Neural crest cell (in vitro differentiated cells): Measurements from ENCODE around the gene PPM1H. TPM values are rescaled to one million over a fixed set of nuclear protein-coding genes. Genes with fewer than 3 reads are reported as not detected.

Experiments used
- DNase-seq: peaks from one replicate; pipeline ENCODE4 v3.0.0; 2021; ENCODE audit warnings: low read depth, mixed read lengths, low spot score
- H3K27ac Mint-ChIP-seq: one replicate; pipeline ENCODE4 v1.8.0; 2021; ENCODE audit warnings: mild to moderate bottlenecking, mixed read lengths; ENCODE audit not compliant: unreplicated experiment
- H3K27me3 Mint-ChIP-seq: 2 replicates; pipeline ENCODE4 v1.8.0; 2021; ENCODE audit warnings: low read depth, mild to moderate bottlenecking, mixed read lengths
- H3K36me3 Mint-ChIP-seq: 2 replicates; pipeline ENCODE4 v1.8.0; 2021; ENCODE audit warnings: low read depth, mild to moderate bottlenecking, mixed read lengths
- H3K4me1 Mint-ChIP-seq: 2 replicates; pipeline ENCODE4 v1.8.0; 2021; ENCODE audit warnings: mixed read lengths
- H3K4me3 Mint-ChIP-seq: one replicate; pipeline ENCODE4 v1.8.0; 2021; ENCODE audit warnings: mild to moderate bottlenecking, mixed read lengths
- H3K9me3 Mint-ChIP-seq: 2 replicates; pipeline ENCODE4 v1.8.0; 2021; ENCODE audit warnings: mixed read lengths
- total RNA-seq: library from RNA; stranded (reverse); gene quantifications from 2 replicates; pipeline ENCODE4 v1.2.1, GENCODE V29; 2021
- TF ChIP-seq, protein P1 (sequence below): fragments of 200-600 bp; sonication (generic); conservative IDR thresholded peaks from 2 replicates; pipeline ENCODE4 v1.5.0; 2021; ENCODE audit warnings: antibody characterized with exemption, mild to moderate bottlenecking

PPM1H gene
- total RNA-seq, 1 donor from 2014 or later = 3.5 TPM

DNA sequence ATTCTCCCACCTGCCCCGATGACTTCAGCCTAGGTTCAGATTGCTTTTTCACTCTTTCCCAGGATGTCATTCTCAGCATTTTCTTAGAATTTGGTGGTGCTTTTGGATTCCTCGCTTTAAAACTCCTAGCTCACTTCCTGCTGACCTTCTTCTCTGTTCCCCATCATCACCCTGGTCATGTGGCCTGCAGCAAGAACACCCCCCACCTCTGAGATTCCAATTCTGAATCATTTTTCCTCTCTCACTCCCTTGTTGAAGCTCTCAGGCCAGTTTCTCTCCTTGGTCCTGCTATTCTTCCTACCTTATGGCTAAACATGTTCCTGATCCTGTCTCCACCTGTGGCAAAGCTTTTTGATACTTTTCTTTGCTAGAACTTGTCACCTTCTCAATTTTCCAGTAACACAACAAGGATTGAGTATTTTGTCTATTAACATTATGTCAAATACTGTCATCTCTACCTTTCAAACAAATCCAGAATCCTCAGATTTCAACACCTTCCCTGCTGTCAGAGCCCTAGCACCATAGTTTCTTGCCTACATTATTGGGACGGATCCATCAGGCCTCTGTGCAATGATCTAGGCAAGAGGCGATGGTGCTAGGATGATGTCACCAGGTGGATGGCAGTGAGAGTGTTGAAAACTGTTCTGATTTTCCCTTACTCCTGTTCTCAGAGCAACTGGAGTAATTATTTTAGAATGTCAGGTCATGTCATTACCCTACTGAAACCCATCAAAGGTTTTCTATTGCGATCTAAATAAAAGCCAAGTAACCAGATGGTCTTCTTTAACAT lies 234.7 kb downstream of the PPM1H start:
- H3K4me1 Mint-ChIP-seq = peaks cover 23% of the 10 kb centered on the region
- H3K9me3 Mint-ChIP-seq = peaks cover 4% of the 10 kb centered on the region
- no peaks in the 10 kb centered on the region for H3K27me3 Mint-ChIP-seq
- H3K27ac Mint-ChIP-seq = no peak overlapping the region
- DNase-seq = no peak
- no peak overlapping the region for H3K4me3 Mint-ChIP-seq
- TF ChIP-seq, protein P1, sequence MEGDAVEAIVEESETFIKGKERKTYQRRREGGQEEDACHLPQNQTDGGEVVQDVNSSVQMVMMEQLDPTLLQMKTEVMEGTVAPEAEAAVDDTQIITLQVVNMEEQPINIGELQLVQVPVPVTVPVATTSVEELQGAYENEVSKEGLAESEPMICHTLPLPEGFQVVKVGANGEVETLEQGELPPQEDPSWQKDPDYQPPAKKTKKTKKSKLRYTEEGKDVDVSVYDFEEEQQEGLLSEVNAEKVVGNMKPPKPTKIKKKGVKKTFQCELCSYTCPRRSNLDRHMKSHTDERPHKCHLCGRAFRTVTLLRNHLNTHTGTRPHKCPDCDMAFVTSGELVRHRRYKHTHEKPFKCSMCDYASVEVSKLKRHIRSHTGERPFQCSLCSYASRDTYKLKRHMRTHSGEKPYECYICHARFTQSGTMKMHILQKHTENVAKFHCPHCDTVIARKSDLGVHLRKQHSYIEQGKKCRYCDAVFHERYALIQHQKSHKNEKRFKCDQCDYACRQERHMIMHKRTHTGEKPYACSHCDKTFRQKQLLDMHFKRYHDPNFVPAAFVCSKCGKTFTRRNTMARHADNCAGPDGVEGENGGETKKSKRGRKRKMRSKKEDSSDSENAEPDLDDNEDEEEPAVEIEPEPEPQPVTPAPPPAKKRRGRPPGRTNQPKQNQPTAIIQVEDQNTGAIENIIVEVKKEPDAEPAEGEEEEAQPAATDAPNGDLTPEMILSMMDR = no peak
- H3K36me3 Mint-ChIP-seq = no peaks in the 10 kb centered on the region

DNA sequence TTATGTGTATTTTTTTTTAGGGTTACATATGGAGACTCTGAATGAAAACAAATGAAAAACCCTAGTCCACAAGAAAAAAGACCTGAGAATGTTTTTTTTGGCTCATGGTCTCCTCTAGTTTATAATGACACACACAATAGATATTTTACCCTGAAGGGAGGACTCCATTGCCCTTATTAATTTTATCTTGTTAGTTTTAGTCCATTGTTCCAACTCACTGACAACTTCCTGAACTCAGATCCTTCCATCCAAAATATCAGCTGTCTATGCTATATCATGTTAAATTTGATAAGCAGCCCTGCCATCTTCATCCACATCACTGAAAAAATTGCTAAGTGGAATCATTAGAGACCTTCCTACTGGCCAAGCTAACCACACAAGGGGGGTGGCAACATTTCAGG lies 236.2 kb downstream of the PPM1H start:
- Mint-ChIP-seq H3K27me3 (no peaks in the 10 kb centered on the region), H3K4me1 (peaks cover 22% of the 10 kb centered on the region), H3K36me3 (no peaks in the 10 kb centered on the region), H3K27ac (no peak overlapping the region), H3K4me3 (no peak overlapping the region), H3K9me3 (peaks cover 4% of the 10 kb centered on the region)
- no peak for DNase-seq
- TF ChIP-seq, protein P1 = no peak

DNA sequence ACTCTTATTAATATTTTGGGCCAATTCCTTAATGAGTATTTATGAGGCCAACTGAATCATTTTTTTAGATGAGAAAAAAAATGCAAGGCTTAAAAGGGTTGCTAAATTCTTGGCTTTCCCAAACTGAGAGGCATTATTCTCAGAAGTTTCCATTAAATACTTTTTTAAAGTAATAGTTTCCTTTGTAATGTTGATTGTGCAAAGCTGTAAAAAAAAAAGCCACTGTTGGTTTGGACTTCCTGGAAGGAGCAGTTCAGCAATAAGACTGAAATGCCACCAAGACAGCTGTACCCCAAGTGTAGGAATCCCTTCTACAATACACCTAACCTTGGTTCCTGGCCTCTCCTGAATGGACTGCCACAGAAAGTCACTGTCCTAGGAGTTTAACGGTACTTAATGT lies 237.1 kb downstream of the PPM1H start:
- Mint-ChIP-seq H3K4me3 (no peak overlapping the region), H3K36me3 (no peaks in the 10 kb centered on the region), H3K4me1 (peaks cover 23% of the 10 kb centered on the region), H3K27me3 (no peaks in the 10 kb centered on the region), H3K9me3 (peaks cover 4% of the 10 kb centered on the region), H3K27ac (no peak overlapping the region)
- TF ChIP-seq, protein P1 = no peak
- no peak for DNase-seq

DNA sequence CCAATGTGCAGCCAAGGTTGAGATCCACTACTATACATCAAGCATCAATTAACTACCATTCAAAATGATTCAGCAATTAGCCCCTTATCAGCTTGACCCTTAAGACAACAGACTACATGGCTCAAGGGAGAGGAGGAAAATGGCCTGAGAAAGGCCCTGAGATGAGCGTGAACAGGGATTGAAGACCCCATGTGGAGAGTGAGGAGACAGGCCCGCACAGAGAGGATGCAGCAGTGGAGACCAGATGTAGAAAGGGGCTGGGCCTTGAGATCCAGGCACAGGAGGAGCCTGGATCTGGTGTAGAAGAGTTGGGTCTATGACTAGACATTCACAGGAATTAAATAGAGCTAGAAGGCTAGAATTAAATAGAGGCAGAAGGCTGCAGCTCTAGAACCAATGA lies 239.3 kb downstream of the PPM1H start:
- Mint-ChIP-seq H3K4me3 (no peak overlapping the region), H3K36me3 (no peaks in the 10 kb centered on the region), H3K27me3 (no peaks in the 10 kb centered on the region), H3K9me3 (peaks cover 4% of the 10 kb centered on the region), H3K4me1 (peaks cover 21% of the 10 kb centered on the region), H3K27ac (no peak overlapping the region)
- DNase-seq = no peak
- TF ChIP-seq, protein P1 = no peak

DNA sequence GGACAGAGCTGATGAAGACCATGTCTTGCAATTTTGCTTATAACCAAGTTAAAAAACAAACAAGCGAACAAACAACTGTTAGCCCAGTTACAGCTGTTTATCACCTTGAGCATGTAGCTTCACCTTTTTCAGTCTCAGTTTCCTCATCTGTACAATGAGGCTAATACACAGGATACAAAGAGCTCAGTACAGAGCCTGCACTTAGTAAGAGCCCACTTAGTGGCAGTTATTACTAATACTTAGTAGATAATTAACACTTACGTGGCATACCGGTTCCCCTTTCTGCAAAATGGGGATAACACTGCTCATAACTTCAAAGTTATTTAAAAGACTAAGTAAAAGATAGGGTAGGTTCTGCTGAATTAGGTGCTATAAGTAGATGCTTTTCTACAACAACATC lies 240.3 kb downstream of the PPM1H start:
- no peak overlapping the region for H3K4me3 Mint-ChIP-seq
- no peak for DNase-seq
- no peak overlapping the region for H3K27ac Mint-ChIP-seq
- no peaks in the 10 kb centered on the region for H3K27me3 Mint-ChIP-seq
- H3K36me3 Mint-ChIP-seq = no peaks in the 10 kb centered on the region
- peaks cover 21% of the 10 kb centered on the region for H3K4me1 Mint-ChIP-seq
- peaks cover 4% of the 10 kb centered on the region for H3K9me3 Mint-ChIP-seq
- TF ChIP-seq, protein P1 = no peak
